ENCODE data around the gene CAPN15. TPM values are rescaled to one million over a fixed set of nuclear protein-coding genes. Genes with fewer than 3 reads are reported as not detected.
"Not testable (repeated sequence)": the region's sequence is repeated elsewhere in the genome, so short reads cannot be mapped to it uniquely, and the experiment has no call there.

Gene CAPN15
- total RNA-seq, 4 donors from 2014 or later: 22.3 to 37.8 (median 27.4) TPM

DNA sequence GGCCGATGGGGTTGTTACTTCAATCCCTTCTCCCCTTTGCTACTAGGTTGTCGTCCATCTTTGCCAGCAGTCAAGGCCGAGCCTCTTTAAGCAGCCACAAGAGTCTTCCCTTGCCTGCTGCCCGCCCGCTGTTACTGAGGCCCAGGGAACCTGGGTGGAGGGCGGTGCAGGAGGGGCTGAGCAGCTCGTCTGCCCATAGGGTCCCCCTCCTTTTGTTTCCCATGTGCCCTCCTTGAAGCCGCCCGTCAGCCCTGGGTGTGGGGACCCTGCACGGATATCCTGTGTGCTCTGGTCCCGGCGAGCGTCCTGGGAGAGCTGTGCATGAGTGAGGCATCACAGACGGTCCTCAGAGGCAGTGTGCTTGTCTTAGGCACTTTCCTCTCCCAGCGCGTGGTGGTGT lies 37.9 kb upstream of the CAPN15 start:
- Histone ChIP-seq H3K4me3 (no peak overlapping the region), H3K9me3 (no peaks in the 10 kb centered on the region), H3K36me3 (peaks cover 0 to 59% of the 10 kb centered on the region in 2 donors), H3K27me3 (no peaks in the 10 kb centered on the region), H3K27ac (no peak overlapping the region), H3K4me1 (no peaks in the 10 kb centered on the region)
- intact Hi-C loops (cut with DNase I; ENCODE audit: low total_unique reads): loop anchor here (5.0 kb wide), 1 partner anchor 97 kb away; no protein-coding TSS in a partner anchor
- DNase-seq: no peak
- in situ Hi-C loops (cut with MboI; ENCODE audit: low sequenced_read_pairs in 4 of 4): no loop called here
- TF ChIP-seq POLR2A (IDR thresholded peaks at IDR 0.05): no peak
- TF ChIP-seq, protein P1, sequence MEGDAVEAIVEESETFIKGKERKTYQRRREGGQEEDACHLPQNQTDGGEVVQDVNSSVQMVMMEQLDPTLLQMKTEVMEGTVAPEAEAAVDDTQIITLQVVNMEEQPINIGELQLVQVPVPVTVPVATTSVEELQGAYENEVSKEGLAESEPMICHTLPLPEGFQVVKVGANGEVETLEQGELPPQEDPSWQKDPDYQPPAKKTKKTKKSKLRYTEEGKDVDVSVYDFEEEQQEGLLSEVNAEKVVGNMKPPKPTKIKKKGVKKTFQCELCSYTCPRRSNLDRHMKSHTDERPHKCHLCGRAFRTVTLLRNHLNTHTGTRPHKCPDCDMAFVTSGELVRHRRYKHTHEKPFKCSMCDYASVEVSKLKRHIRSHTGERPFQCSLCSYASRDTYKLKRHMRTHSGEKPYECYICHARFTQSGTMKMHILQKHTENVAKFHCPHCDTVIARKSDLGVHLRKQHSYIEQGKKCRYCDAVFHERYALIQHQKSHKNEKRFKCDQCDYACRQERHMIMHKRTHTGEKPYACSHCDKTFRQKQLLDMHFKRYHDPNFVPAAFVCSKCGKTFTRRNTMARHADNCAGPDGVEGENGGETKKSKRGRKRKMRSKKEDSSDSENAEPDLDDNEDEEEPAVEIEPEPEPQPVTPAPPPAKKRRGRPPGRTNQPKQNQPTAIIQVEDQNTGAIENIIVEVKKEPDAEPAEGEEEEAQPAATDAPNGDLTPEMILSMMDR (IDR thresholded peaks at IDR 0.05 in 4 of 5, conservative IDR thresholded peaks at IDR 0.05 in 1 of 5): no peak
- no peak for ATAC-seq

DNA sequence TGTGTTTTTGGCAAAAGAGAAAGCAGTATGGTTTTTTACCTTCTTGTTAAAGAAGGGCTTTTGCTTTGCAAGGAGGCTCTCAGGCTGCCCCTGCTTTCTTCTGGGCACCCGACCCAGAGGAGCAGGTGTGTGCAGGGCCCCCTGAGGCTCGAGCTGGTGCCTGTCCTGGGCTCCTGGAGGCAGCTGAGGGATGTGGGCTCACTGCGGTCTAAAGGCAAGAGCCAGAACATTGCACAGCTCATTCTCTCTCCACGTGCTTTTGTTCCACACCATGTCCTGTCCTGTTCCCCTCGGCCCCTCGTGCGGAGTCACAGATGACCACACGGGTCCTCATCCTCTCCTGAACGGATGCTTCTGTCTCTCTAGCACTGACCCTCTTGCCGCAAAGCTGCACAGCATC lies 36.7 kb upstream of the CAPN15 start:
- no peak overlapping the region for H3K4me3 ChIP-seq
- H3K36me3 ChIP-seq: peaks cover 0 to 52% of the 10 kb centered on the region in 2 donors
- intact Hi-C loops (cut with DNase I; ENCODE audit: low total_unique reads): no loop called here
- no peaks in the 10 kb centered on the region for H3K27me3 ChIP-seq
- H3K9me3 ChIP-seq: no peaks in the 10 kb centered on the region
- TF ChIP-seq, protein P1 (IDR thresholded peaks at IDR 0.05 in 4 of 5, conservative IDR thresholded peaks at IDR 0.05 in 1 of 5): no peak
- TF ChIP-seq POLR2A (IDR thresholded peaks at IDR 0.05): no peak
- H3K4me1 ChIP-seq: no peaks in the 10 kb centered on the region
- H3K27ac ChIP-seq: no peak overlapping the region
- in situ Hi-C loops (cut with MboI; ENCODE audit: low sequenced_read_pairs in 4 of 4): no loop called here
- ATAC-seq: no peak
- DNase-seq: no peak

DNA sequence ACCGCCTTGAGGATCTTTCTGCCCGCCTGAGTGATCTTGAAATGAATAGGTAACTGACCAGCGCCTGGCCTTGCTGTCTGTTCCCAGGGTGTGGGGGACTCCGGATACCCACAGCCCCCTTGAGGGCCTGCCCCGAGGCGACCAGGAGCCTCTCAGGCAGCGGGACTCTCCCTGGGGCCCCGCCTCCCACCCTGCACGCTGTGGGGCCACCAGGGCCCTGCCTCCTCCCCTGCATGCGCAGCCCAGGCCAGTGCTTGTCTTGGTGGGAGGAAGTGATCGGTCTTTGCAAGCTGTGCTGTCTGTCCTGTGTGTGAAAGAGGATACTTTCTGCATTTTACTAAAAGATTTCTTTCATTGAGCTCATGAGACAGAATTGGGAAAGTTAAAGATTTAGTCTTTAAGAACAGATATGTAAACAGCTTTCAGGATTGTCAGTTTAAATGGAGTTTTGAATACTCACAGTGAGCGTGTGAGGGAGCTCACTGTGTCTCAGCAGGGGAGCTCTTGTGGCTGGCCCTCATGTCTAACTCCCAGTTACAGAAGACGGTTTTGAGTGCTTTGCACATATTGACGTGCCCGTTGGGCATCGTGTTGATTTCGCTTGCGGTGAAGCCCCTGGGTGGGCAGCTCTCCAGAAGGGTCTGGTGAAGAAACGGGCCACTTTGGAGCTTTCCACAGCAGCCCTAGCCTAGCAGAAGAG lies 36.1 kb upstream of the CAPN15 start:
- Histone ChIP-seq H3K27me3 (no peaks in the 10 kb centered on the region), H3K27ac (no peak overlapping the region), H3K36me3 (peaks cover 0 to 52% of the 10 kb centered on the region in 2 donors), H3K4me1 (no peaks in the 10 kb centered on the region), H3K9me3 (no peaks in the 10 kb centered on the region), H3K4me3 (no peak overlapping the region)
- ATAC-seq: no peak
- TF ChIP-seq, protein P1 (IDR thresholded peaks at IDR 0.05 in 4 of 5, conservative IDR thresholded peaks at IDR 0.05 in 1 of 5): no peak
- no peak for TF ChIP-seq POLR2A (IDR thresholded peaks at IDR 0.05)
- intact Hi-C loops (cut with DNase I; ENCODE audit: low total_unique reads) (no loop called here), in situ Hi-C loops (cut with MboI; ENCODE audit: low sequenced_read_pairs in 4 of 4) (no loop called here)
- no peak for DNase-seq

DNA sequence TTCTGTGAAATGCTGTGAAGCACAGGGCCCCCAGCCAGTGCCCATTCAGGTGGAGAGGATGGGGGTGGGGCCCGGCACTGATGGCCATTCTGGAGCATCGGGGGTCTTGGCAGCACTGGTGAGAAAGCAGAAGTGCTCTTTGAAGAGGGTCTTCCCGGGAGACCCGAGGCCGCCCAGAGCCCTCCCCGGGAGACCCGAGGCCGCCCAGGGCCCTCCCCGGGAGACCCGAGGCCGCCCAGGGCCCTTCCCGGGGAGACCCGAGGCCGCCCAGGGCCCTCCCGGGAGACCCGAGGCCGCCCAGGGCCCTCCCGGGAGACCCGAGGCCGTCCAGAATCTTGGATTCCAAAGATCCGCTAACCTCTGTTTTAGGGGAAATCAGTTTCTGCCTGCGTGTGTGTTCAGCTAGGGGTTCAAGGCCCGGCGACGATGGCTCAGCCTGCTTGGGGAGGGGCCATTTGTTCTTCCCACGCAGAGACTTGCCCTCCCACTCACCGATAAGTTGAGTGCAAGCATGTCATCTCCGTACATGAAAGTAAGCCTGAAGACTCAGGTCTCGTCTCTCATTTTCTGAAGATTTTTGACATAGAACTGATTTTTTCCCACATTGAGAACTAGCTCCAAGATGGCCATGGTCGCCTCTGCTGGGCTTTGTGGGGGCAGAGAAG lies 35.2 kb upstream of the CAPN15 start:
- ATAC-seq (no peak), DNase-seq (no peak)
- Histone ChIP-seq H3K27ac (no peak overlapping the region), H3K4me1 (no peaks in the 10 kb centered on the region), H3K4me3 (no peak overlapping the region), H3K36me3 (peaks cover 0 to 52% of the 10 kb centered on the region in 2 donors), H3K27me3 (no peaks in the 10 kb centered on the region), H3K9me3 (no peaks in the 10 kb centered on the region)
- intact Hi-C loops (cut with DNase I; ENCODE audit: low total_unique reads): no loop called here
- no peak for TF ChIP-seq POLR2A (IDR thresholded peaks at IDR 0.05)
- TF ChIP-seq, protein P1 (IDR thresholded peaks at IDR 0.05 in 4 of 5, conservative IDR thresholded peaks at IDR 0.05 in 1 of 5): no peak
- in situ Hi-C loops (cut with MboI; ENCODE audit: low sequenced_read_pairs in 4 of 4): no loop called here

DNA sequence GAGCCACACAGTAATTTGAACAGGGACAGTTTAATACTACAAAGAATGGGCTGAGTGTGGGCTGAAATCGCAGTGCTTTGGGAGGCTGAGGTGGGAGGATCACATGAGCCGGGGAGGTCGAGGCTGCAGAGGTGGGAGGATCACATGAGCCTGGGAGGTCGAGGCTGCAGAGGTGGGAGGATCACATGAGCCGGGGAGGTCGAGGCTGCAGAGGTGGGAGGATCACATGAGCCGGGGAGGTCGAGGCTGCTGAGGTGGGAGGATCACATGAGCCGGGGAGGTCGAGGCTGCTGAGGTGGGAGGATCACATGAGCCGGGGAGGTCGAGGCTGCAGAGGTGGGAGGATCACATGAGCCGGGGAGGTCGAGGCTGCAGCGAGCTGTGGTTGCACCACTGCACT lies 32.8 kb upstream of the CAPN15 start:
- DNase-seq; H3K4me3 ChIP-seq; intact Hi-C loops (cut with DNase I; ENCODE audit: low total_unique reads); H3K4me1 ChIP-seq; ATAC-seq; H3K27me3 ChIP-seq; H3K27ac ChIP-seq; H3K9me3 ChIP-seq; in situ Hi-C loops (cut with MboI; ENCODE audit: low sequenced_read_pairs in 4 of 4): not testable (repeated sequence)
- peaks cover 0 to 51% of the 10 kb centered on the region in 2 donors for H3K36me3 ChIP-seq
